GM18526 (cell line): Measurements from ENCODE around the gene TULP1.

Experiments
- POLR2A ChIP-seq: IDR thresholded peaks from 3 replicates; pipeline ENCODE4 v1.6.1; 2011; ENCODE audit not compliant: insufficient read length; ENCODE audit errors: extremely low read depth

Gene TULP1

DNA sequence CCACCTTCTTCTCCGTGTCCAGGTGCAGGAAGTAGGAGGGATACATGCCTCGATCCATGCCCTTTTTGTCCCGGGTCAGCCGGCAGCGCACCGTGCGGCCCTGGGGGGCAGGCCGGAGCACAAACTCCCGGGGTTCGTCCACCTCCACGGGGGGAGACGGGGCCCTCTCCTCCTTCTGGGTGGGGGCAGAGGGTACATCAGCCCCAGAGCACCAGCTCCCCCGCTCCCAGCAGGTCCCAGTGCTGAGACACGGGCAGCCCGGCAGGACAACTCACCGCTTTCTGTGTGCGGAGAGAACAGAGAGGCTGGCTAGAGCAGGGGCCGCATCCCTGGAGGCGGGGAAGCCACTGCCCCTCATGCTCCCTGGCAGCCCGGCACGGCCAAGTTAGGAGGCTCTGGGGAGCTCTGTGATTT, 6.7 kb downstream of the TULP1 start:
- TF ChIP-seq POLR2A, result no peak

GRCh38 chr6:35503534-35503933, 9.2 kb downstream of the TULP1 start:
- TF ChIP-seq POLR2A, result no peak

DNA sequence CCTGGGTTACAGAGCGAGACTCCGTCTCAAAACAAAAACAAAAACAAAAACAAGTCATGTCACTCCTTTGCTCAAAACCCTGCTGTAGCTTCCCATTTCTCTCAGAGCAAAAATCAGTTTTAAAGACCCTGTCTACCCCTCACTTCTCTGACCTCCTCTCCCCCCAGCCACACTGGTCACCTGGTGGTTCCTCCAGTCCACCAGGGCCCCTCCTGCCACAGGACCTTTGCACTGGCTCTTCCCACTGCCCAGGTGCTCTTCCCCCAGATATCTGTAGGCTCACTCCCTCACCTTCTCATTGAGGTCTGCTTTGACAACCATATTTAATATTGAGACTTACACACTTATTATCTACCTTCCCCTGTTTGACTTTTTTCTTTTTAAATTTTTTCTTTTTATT, 10.9 kb downstream of the TULP1 start:
- TF ChIP-seq POLR2A, result no peak

DNA sequence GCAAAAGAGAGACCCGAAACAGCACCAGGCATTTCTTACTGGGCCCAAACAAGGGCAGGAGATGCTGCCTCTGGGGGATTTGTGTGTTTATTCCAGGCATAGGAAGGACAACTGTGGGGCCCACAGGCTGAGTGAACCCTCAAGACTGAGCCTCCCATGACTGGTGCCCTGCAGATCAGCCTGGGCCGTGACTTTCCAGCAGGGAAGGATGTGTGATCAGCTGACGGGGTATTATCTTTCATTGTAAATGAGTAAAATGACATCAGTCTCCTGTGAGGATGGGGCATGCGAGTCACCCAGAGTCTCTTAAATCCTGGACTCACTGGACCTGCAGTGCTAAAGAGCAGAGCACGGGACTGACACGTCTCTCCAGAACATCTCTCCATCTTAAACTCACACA, 11.9 kb downstream of the TULP1 start:
- TF ChIP-seq POLR2A, result no peak

- no peak for TF ChIP-seq POLR2A
These were observed 13.3 kb downstream of the TULP1 start for GRCh38 chr6:35499372-35499771.

- TF ChIP-seq POLR2A, result no peak
These were observed 14.2 kb downstream of the TULP1 start for GRCh38 chr6:35498422-35499067.

DNA sequence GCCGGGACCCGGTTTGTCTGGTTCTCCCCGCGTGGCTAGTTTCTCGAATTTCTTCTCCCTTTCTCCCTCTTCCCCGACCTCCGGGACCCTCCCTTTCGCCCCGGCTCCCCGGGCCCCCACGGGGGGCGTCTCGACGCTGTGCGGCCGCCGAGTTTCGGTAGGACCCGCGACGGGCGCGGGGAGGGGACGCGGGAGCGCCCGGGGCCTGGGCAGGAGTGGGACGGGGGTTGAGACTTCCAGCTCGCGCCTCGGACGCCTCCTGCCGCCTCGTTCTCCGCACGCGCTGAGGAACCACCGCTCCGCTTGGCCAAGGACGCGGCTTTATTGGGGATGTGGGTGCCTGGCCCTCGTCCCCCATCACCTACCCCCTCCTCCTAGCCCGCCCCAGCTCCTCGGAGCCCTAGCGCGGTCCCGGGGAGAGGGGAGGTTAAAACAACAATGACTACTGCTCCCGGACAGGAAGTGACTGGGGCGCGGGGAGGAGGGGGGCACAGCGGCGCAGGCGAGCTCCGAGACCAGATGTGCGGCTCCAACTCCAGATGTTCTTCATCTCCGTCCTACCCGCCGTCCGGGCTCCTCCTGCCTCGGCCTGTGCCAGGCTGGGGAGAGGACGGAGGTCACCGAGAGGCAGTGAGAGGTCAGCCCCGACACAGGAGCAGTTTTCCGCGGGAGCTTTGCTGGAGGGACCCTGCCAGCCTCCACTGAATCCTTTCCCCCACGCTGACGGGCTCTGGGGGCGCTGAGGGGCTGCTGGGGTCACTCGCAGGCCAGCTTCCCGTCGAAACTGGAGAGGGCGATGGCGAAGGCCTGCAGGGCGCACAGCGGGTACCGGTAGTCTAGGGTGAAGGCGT, 14.9 kb downstream of the TULP1 start:
- no peak for TF ChIP-seq POLR2A

DNA sequence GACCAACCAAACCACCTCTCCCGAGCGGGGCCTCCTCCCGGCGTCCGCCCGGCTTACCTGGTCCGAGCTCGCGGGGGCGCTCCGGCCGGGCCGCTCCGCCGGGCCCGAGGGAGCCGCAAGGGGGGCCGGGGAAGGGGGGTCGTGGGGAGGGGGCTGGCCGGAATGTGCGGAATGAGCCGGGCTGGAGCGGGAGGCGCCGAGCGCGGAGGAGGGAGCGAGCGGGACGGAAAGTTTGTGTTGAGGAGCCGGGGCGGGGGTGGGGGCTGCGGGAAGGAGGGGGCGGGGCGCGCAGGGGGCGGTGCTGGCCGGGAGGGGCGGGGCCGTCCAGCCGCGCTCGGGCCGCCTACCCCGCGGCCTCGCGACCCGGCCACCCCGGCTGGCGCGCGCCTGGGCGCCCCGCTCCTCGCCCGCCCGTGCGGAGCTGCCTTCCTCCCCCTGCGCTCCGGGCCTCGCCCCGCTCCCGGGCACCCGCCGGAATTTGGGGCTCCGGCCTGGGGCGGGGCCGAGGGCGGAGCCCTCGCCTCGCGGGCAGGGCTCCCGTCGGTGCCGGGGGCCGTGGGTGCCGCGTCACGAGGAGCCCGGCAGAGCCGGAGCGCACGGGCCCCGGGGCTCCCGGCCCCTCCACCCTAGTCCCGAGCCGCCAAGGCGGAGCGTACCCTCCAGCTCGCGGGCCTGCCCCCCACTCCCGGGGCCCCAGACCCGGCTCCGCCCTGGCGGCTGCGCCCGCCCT, 15.7 kb downstream of the TULP1 start, which contains the start of gene TEAD3:
TEAD3 (minus strand) TSS at position 239 of the 730 bp plus-strand sequence.
- no peak for TF ChIP-seq POLR2A

- TF ChIP-seq POLR2A, result no peak
These were observed 16.5 kb downstream of the TULP1 start for GRCh38 chr6:35496036-35496840.

GRCh38 chr6:35495258-35496035, 17.2 kb downstream of the TULP1 start:
- no peak for TF ChIP-seq POLR2A

DNA sequence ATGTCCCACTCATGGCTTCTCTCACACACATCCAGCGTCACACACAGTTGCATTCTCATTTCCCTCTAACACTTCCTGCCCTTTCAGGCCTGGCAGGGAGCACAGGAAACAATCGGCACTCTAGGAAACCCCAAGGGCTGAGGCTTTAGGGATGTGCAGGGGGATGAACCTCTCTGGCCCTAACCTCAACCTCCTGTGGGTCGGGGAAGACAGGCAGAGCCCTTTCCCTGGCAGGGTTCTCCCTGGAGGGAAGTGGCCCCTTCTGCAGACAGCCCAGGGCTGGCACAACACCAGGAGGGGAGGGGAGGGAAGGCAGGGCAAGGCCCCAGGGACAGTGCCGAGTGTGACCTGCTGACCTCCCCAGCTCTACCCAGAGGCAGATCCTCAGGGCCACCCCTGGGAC, 18.5 kb downstream of the TULP1 start:
- no peak for TF ChIP-seq POLR2A

DNA sequence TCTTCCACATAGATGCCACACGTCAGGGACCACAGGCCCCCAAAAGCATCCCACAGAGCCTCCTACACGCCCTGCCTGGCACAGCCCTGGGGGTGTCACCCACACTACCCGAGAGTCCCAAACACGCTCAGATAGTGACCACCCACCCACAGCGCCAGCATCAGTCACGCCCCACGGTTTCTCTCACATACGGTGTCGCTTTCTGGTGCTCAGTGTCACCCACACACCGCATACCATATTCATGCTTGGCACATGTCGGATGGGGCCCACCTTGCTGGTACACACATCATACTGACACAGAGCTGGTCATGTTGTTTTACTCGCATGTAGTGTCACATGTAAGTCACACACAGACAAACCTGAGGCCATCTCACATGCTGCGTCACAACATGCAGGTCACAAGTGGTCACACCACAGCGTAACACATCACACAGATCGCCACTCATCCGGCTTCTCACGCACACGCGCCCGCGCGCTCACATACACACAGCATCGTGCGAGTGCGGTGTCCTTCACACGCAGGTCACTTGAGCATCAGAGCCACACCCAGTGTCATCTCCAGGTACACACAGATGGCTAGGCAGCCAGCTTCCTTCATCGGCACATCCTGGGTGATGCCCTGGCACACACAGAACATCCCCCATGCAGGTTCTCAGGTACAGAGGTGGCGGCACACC, 19.3 kb downstream of the TULP1 start:
- TF ChIP-seq POLR2A, result no peak

DNA sequence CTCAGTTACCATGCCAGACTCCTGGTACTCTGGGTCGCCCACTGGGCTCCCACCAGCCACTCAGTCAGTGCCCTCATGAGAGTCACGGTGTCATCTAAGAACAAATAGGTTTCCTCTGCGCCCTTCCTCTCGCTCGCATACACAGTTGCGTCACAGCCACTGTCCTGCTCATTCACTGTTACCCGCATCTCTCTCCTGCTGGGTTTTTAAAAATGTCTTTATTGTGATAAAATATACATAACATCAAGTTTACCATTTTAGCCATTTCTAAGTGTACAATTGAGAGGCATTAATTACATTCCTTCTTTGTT, 19.8 kb downstream of the TULP1 start:
- no peak for TF ChIP-seq POLR2A
